Mucosa of descending colon (tissue), 3 donors: ENCODE measurements around the gene SNTG2. TPM values are rescaled to one million over a fixed set of nuclear protein-coding genes. Genes with fewer than 3 reads are reported as not detected.

Experiments used
- ATAC-seq: fragments of 200-7000 bp; cut with Tn5 transposase; one replicate; pipeline ENCODE4 v1.9.1; 2020; ENCODE audit warnings: mild to moderate bottlenecking, moderate library complexity
- DNase-seq, 3 donors: peaks; one replicate each; pipeline ENCODE4 v3.0.0-alpha.2; 2020
- H3K36me3 ChIP-seq: fragments of 200-600 bp; one replicate; pipeline ENCODE4 v1.8.0; 2021; ENCODE audit warnings: low read depth, mild to moderate bottlenecking
- H3K4me1 ChIP-seq: fragments of 200-600 bp; one replicate; pipeline ENCODE4 v1.8.0; 2021; ENCODE audit warnings: low read depth, mild to moderate bottlenecking
- H3K4me3 ChIP-seq: fragments of 200-600 bp; one replicate; pipeline ENCODE4 v1.8.0; 2021; ENCODE audit warnings: mild to moderate bottlenecking
- H3K9me3 ChIP-seq: fragments of 200-600 bp; one replicate; pipeline ENCODE4 v1.8.0; 2021; ENCODE audit warnings: mild to moderate bottlenecking
- CTCF ChIP-seq: fragments of 200-600 bp; IDR thresholded peaks from one replicate; pipeline ENCODE4 v1.8.0; 2022; ENCODE audit warnings: antibody characterized with exemption, mild to moderate bottlenecking
- intact Hi-C, 2 donors: fragments of 100-400 bp; cut with DNase I in 1 of 2; cut with micrococcal nuclease in 1 of 2; formaldehyde crosslinking; loops; one replicate each; pipeline versions ENCODE4 v1.11.0 to v1.11.1; 2022; cut with DNase I, micrococcal nuclease
- total RNA-seq, 3 donors: library from RNA; stranded (reverse); fragmentation: NEBNext Ultra II Directional in 2 of 3; extraction: Animal tissue kit (Norgen Biotek cat#: 25700) in 2 of 3; gene quantifications; one replicate each; pipeline versions ENCODE4 v1.2.1 to v1.2.4, GENCODE V29; 2021 to 2023
- donor health status: DM: no; HTN: no; CAD: no; lungs with moderate emphysema.
- donor health status: DM: no; HTN: no; CAD: no.
- donor health status: DM: no; HTN: yes; CAD: no.

SNTG2 gene
- total RNA-seq, 3 donors from 2014 or later, result 0.38 to 3.0 (median 2.8) TPM

- DNase-seq, result no peak
- TF ChIP-seq CTCF, result no peak
- no peaks in the 10 kb centered on the region for H3K9me3 ChIP-seq
- no peak overlapping the region for H3K4me3 ChIP-seq
- no peaks in the 10 kb centered on the region for H3K4me1 ChIP-seq
- intact Hi-C loops, result no loop called here
- H3K36me3 ChIP-seq, result no peaks in the 10 kb centered on the region
- ATAC-seq, result no peak
Measured at GRCh38 chr2:1254662-1255343, 304.2 kb downstream of the SNTG2 start.

DNA sequence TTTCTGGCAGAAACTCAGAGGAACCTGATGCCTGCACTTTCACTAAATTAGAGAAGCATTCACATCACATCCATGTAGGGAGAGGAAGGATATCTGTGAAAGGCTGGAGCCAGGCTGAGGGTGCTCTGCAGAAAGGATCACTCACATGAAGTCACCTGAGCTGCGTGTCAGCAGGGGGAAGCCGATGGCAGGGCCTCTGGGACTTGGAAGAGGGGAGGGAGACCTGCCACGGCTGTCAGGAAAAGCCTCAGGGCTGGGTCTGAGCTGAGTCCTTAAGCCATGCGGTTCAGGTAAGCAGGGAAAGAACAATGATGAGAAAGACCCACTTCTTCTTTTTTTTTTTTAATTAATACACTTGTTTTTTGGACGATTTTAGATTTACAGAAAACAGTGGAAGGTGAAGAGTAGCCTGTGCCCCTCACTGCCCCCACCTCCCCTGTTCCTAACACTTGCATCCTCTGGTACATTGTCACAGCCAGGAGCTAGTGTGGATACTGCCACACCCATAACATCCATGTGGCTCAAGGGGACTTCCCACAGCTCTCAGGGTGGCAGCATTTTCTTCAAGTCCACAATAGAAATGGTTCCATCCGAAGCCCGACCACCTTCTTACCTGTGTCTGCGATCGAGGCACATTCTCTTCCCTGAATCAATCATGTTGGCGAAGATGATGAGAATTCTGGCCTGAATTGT is 306.1 kb downstream of the SNTG2 start:
- Histone ChIP-seq H3K9me3 (no peaks in the 10 kb centered on the region), H3K36me3 (no peaks in the 10 kb centered on the region), H3K4me1 (no peaks in the 10 kb centered on the region), H3K4me3 (no peak overlapping the region)
- no peak for TF ChIP-seq CTCF
- intact Hi-C loops, result no loop called here
- DNase-seq, result no peak
- no peak for ATAC-seq

GRCh38 chr2:1257334-1257733 is 306.7 kb downstream of the SNTG2 start:
- DNase-seq, result no peak
- no peaks in the 10 kb centered on the region for H3K4me1 ChIP-seq
- intact Hi-C loops, result no loop called here
- TF ChIP-seq CTCF, result no peak
- ATAC-seq, result no peak
- H3K9me3 ChIP-seq, result no peaks in the 10 kb centered on the region
- H3K4me3 ChIP-seq, result no peak overlapping the region
- no peaks in the 10 kb centered on the region for H3K36me3 ChIP-seq

DNA sequence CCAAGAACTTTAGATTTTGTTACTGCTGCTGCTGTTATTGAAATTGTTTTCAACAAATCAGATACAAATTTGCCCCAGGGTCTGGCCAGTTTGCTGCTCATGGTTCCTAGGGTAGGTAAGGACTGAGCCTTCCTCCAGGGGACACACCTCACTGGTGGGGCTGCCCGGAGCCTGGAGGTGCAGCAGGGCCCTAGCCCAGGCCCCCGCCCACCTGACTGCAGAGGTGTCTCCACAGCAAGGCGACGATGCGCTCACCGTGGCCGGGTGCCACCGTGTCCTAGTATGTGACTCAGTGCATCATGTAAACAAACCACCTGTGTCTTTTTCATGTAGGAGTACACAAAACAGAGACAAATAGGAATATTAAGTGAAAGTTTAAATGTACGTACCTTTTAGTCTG is 309.1 kb downstream of the SNTG2 start:
- no peaks in the 10 kb centered on the region for H3K4me1 ChIP-seq
- ATAC-seq (no peak), DNase-seq (no peak)
- no peak overlapping the region for H3K4me3 ChIP-seq
- H3K9me3 ChIP-seq, result no peaks in the 10 kb centered on the region
- intact Hi-C loops, result no loop called here
- no peaks in the 10 kb centered on the region for H3K36me3 ChIP-seq
- no peak for TF ChIP-seq CTCF

- Histone ChIP-seq H3K36me3 (no peaks in the 10 kb centered on the region), H3K4me1 (no peaks in the 10 kb centered on the region), H3K4me3 (no peak overlapping the region), H3K9me3 (no peaks in the 10 kb centered on the region)
- intact Hi-C loops, result no loop called here
- no peak for TF ChIP-seq CTCF
- DNase-seq (no peak), ATAC-seq (no peak)
Measured at GRCh38 chr2:1262609-1263008, 312.0 kb downstream of the SNTG2 start.
